Cerebellar nuclear complex (tissue), 1 donor: ENCODE data around the gene MMP23B.
"Not testable (repeated sequence)": the region's sequence is repeated elsewhere in the genome, so short reads cannot be mapped to it uniquely, and the experiment has no call there.

Experiments
- DNase-seq, 2 experiments: peaks; one replicate each; lab custom pipeline; 2025; lab: John Stamatoyannopoulos, UW

Gene MMP23B

DNA sequence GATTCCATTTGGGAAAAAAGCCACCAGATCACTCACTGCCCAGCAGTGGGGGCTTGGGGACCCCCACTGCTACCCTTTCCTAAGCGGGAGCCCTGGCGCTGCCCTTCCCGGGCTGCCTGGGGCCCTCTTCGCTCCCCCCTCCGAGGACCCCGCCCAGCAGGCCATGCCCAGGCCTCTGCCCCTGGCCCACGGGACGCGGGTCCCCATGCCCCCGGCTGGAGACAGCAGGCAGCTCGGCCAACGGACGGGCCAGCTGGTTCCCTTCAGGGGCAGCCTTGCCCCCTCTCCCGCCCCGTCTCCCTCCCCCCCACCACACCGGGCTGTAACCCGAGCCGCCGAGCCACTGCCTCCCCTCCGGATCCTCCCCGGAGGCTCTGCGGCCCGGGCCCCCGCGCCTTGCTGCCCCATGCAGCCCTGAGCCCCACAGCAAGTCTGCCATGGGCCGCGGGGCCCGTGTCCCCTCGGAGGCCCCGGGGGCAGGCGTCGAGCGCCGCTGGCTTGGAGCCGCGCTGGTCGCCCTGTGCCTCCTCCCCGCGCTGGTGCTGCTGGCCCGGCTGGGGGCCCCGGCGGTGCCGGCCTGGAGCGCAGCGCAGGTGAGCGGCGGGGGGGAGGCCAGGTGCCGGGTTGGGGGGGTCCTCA is at the start of gene MMP23B:
Gene MMP23B (plus strand): TSS at position 392 of the 639 bp plus-strand sequence. CDS start 46 bp downstream, at position 438.
- DNase-seq: no peak

DNA sequence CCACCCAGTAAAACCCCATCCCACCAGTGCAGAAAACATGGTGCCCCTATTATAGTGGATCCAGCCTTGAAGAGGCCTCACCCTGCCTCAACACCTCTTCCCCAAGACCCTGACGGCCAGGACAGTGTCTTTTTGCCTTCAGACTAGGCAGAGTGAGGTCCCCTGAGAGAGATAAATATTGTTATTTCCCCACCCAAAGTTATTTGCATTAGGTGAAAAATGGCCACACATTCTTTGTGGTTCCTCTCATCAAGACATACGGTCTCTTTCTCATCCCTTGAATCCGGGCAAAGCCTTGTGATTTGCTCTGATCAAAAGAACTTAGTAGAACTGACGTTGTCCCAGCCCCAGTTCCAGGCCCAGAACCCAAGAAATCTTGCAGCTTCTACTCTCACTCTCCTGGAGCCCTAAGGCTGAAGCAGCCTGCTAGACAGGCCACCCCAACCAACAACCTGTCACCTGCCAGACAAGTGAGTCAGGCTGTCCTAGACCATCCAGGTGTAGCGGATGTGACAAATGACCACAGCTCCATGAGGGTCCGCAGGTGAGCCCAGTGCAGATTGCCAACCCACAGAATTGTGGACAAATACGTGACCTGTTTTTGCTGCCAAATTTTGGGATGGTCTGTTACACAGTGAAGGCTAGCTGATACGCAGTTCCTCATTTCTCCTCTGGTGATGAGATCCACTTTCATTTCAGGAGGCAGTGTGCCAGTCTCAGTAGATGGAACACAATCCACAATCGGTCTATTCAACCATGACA is 49.2 kb upstream of the MMP23B start:
- DNase-seq: no peak

DNA sequence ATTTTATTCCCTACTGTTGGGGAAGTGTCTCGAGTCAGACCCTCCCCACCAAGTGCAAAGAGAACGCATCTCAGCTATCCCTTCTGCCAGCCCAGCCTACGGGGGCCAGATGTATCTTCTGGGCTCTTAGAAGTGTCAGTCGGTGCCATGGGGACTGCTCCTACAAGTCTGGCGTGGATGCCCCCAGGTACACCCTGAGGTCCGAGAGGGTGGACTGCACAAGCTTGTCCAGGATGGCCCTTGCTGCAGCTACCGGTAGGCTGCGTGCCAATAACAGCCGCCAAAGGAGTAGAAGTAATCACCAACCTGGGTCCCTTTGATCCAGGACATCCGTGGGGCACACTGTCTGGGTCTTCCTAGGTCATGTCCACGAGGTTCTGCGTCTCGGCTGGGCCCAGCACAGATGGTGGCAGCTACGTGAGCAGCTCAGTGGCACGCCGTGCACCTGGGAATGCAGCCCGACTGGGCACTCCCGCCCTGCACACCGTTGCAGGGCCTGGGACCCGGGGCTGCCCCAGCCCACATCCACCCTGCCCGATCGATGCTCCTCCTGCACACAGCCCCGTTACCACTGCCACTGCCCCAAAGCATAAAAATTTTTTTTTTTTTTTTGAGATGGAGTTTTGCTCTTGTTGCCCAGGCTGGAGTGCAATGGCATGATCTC is 48.5 kb upstream of the MMP23B start:
- no peak for DNase-seq

DNA sequence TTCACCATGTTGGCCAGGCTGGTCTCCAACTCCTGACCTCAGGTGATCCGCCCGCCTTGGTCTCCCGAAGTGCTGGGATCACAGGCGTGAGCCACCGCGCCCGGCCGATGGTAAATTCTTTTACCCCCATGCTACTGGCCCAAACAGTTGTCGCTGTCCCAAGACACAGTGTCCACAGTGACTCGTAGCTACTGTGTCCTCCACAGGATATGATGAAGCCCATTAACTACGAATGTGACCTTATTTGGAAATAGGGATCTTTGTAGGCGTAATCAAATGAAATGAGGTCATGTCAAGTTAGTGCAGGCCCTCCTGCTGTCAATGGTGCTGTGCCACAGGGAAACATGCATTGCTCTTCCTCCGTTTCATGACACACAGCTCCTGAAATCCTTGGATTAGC is 40.5 kb upstream of the MMP23B start:
- DNase-seq: no peak

DNA sequence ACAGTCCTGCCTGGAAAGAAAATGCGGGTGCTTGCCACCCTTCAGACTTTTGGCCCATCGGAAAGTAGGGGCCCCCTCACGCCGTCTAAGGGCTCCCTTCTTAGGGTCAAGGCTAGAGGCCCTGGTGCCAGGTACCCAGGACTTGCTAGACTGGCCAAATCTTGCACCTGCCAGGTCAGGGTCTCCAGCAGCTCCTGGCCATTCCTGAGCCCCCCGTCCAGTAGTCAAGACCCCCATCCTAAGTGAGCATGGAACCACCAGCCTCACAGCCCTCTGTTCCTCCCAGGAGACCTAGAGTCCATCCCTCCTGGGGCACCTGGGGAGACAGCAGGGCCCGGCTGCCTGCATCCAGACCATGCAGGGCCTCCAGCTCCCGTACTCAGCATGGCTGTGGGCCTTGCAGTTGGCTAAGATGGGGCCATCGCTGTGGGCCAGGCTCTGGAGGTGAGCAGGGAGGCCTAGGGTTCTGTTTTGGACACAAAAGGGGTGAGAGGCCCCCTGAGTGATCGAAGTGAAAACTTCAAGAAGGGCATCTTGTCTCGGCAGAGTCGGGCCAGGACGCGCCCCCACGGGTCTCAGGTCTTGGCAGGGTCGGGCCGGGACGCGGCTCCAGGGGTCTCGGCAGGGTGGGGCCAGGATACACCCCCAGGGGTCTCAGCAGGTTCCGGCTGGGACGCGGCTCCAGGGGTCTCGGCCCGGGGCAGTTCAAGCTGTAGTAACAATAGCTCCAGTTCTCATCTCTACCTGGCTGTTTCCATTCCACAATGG is 38.0 kb upstream of the MMP23B start:
- DNase-seq: no peak

DNA sequence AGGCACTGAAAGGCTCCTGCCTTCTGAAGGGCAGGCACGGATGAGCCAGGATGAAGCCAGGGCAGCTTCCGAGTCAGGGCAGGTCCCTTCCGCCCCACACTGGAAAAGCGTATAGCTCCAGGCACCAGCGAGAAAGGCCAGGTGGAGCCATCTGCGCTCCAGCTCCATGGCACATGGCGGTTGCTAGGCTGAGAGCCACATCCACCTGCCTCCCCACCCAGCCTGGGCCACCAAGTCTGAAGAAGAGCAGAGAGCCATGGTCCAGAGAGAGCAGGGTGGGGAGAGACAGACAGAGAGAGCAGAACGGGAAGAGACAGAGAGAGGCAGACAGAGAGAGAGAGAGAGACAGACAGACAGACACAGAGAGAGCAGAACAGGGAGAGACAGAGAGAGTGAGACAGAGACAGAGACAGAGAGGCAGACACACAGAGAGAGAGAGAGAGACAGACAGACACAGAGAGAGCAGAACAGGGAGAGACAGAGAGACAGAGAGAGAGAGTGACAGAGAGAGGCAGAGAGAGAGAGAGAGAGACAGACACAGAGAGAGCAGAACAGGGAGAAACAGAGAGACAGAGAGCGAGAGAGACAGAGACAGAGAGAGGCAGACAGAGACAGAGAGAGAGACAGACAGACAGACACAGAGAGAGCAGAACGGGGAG is 37.2 kb upstream of the MMP23B start:
- DNase-seq: no peak

DNA sequence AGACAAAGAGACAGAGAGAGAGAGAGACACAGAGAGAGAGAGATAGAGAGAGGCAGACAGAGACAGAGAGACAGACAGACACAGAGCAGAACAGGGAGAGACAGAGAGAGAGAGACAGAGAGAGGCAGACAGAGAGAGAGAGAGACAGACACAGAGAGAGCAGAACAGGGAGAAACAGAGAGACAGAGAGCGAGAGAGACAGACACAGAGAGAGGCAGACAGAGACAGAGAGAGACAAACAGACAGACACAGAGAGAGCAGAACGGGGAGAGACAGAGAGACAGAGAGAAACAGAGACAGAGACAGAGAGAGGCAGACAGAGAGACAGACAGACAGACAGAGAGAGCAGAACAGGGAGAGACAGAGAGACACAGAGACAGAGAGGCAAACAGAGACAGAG is 36.6 kb upstream of the MMP23B start:
- not testable (repeated sequence) for DNase-seq

DNA sequence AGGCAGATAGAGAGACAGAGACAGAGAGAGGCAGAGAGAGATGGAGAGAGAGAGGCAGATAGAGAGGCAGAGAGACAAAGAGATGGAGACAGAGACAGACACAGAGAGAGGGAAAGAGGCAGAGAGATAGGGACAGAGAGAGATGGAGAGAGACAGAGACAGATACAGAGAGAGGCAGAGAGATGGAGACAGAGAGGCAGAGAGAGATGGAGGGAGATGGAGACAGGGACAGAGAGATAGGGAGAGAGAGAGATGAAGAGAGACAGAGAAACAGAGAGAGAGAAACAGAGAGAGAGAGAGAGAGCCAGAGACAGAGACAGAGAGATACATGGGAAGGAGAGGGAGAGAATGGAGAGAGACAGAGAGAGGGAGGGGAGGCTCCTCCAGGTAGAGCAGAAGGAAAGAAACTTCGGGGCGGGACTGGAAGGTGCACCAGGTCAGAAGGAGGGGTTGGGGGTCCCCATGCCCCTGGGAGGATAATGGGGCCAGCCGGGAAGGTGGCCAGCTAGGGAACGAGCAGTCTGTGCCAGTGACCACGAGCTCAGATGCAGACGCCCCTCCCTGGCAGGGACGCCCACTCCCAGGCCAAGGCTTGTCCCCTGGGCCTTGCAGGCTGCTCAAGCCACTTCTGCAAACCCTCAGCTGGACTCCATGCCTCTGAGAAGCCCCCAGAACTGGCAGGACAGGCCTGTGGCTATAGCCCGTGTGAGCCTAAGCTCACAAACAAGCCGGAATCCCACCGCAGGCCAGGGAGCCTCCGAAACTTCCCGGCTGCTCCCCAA is 35.3 kb upstream of the MMP23B start:
- no peak for DNase-seq

DNA sequence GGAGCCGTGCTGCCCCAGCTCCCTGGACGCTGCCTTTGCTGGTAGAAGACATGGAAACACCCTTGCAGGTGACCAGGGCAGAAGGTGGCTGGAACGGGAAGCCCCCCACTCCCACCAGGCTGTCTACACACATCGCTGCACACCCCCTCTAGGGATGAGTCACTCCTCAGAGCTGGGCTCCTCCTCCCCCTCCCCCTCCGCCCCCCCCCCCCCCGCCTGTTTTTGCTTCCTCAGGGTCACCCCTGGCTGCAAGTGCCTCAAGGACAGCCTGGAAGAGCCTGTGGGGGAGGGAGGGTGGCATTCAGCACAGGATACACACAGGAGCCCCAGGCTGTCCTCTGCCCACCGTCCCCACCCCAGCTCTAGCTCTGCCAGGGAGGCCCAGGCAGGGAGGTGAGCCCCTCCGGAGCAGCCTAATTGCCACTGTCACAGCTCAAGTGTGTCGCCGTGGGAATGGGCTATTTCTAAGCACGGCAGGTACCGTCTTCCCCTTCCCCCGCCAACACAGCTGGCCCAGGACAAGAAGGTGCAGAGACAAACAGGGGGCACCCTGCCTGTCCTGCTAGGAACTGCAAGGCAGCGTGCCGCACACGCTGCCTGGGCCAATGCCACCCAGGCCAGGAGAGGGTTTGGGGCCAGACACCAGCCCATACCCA is 34.6 kb upstream of the MMP23B start:
- no peak for DNase-seq

DNA sequence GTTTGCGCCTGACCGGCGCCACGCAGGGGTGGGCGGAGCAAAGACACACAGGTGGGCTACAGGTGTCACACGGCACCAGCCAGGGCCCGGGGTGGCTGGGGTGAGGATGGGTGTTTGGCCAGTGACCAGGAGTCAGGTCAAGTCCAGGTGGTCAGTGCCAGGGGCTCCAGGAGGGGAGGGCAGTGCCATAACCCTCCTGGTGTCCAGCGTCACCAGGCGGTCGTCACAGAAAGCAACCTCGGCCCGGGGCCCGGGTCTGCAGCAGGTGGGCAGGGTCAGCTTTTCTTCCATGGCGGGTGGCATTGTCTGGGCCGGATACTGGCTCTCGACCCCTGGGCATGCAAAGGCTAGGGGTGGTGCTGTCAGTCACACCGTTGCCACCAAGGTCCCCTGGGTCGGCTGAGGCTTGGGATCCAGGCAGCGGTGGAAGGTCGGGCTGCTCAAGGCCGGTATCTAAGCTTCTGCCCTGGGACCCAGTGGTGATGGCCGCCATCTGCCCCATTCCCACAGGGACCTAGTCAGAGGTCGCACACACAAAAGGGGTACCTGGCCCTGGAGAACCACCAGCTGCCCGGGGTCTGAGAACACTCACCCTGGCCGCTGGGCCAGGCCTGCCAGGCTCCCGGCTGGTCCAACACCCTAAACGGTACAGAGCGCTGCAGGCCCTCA is 33.8 kb upstream of the MMP23B start:
- DNase-seq: no peak

DNA sequence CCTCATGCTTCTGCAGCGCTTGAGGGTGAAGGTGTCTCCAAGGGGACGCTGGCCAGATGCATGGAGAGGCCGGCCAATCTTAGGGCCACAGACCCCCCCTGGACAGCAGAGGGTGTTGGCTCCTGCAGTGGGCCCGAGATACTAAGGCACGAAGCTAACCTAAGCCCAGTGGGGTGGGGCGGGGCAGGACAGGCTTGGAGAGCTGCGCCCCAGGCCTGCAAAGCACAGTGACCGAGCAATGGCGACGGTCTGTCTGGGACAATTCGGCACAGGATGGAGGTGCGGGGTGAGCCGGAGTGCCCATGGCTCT is 33.3 kb upstream of the MMP23B start:
- no peak for DNase-seq

DNA sequence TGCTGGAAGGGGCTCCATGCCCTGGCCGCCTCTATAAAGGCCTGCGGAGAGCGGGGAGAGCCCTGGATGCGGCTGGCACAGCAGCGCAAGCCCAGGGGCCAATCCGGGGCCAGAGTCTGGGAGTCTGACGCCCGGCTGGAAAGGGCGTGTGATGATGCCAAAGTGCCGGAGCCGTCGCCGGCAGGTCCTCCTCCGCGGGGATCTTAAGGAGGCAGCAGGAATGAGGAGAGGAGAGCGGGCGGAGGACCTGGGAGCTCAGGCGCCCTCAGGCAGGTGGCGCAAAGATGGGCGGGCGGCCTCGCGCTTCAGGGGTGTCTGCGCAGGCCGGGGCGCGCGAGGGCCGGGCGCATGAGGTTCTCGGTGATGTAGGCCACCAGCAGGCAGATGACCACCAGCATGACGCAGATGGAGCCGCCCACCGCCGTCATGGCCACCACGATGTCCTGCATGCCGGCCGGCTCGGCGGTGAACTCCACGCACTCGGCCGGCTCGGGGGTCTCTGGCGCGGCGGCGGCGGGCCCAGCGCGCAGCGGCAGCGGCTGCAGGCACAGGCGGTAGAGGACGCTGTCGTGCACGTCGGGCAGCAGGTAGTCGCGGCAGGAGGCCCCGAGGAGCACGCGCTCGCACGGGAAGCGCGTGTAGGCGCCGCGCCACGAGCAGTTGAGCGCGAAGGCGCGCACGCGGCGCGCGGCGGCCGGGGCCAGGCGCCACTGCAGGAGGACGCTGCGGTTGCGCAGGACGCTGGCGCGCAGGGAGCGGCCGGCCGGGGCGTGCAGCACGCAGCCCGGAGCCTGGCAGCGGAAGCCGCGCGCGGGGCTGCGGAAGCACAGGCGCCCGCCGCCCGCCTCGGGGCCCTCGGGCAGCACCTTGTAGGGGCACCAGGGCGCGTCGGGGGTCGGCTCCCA is 32.7 kb upstream of the MMP23B start:
- DNase-seq: no peak

DNA sequence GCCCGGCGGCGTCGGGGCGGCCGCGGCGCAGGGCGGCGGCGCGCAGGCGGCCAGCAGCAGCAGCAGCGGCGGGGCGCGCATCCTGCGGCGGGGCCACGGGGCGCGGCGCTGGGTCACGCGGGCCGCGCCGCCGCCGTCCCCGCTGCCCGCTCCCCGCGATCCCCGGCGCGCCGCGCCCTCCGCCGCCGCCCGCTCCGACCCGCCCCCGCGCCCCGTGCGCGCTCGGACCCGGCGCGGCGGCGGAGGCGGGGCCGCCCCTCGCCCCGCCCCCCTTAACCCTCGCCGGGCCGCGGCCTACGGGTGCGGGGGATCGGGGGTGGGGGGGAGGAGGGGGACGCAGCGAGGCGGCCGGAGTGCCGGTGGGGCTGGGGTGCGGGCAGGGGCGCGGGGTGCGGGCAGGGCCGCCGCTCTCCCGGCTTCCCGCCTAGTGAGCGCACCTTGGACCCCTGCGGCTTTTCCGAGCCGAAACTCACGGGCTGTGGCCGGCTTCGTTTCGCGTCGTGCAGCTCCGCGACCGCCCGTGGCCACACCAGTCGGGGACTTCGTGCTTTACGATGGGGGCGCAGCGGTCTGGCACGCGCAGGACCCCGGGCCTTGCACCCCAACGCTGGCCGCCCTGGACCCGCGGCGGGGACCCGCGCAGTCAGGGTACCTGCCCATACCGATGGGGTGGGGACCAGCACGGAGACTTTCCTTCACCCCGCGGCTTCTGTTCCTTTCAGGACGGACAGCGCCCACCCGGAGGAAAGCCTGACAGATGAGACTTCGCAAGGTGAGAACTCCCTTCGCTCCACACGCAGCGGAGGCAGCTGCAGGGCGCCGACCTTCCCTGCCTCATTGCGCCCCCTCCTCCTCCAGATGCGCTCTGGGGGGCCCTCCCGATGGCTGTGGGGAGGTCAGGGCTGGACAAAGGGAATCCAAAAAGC is 31.8 kb upstream of the MMP23B start, which contains the start of gene FNDC10:
Gene FNDC10 (minus strand): TSS at position 201 of the 926 bp plus-strand sequence. CDS start 120 bp downstream, at position 81.
- DNase-seq: no peak

DNA sequence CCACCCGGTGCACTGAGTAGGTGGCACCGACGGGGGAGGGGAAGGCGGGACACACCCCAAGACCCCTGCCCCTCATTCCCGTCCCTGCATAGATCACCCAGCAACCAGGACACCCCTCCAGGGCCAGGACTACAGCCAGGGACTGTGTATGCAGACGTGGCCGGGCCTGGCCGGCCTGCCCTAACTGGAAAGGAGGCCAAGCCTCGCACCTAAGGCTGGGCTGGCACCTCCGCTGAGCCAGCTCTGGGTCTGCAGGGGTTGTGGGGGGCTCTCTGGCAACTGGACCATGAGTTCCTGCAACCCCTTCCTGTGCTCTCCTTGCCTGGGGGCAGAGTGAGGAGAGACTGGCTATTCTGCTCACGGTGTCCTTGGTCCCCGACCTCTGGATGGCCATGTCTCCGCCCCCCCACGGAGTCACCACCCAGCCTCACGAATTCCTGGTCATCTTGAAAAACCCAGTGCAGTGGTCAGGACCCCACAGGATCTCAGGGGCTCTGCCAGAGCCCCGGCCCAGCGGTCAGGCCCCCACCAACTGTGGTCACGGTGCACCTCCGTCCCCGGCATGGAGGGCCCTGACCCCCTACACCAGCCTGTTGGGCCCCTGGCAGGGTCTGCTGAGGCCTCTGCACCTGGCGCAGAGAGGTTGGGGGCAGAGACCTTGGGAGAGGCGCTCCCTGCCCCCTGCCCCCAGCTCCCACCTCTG is 31.0 kb upstream of the MMP23B start:
- no peak for DNase-seq

DNA sequence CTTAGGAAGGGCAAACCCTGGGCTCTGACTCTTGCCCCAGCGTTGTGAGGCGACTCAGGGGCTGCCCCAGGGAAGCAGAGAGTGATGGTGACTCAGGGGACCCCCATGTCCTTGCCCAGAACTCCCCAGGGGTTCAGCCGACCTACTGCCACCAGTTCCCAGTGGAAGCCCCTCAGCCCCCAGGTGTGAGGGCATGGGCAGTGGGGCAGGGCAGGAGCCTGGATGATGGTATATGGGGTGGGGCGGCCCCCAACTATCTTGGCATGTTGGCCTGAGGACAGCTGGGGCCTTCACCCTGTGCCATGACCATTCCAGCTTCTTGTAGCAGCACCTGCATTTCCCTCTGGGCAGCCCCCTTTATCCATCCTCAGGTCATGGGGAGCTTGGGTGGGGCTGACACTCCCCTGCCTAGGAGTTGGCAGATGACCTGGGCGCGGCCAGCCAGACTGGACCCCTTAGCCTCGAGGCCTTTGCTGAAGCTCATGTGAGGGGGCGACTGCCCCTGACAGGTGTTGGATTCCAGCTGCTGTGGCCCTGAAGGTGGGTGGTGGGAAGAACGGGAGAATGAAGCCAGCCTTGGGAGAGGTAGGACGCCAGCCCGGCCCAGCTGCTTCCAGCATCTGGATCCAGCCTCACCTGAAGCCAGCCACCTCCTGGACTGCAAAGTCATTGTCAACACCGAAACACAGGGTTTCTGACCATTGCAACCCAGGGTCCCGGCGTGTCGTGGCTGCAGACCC is 30.2 kb upstream of the MMP23B start:
- no peak for DNase-seq

DNA sequence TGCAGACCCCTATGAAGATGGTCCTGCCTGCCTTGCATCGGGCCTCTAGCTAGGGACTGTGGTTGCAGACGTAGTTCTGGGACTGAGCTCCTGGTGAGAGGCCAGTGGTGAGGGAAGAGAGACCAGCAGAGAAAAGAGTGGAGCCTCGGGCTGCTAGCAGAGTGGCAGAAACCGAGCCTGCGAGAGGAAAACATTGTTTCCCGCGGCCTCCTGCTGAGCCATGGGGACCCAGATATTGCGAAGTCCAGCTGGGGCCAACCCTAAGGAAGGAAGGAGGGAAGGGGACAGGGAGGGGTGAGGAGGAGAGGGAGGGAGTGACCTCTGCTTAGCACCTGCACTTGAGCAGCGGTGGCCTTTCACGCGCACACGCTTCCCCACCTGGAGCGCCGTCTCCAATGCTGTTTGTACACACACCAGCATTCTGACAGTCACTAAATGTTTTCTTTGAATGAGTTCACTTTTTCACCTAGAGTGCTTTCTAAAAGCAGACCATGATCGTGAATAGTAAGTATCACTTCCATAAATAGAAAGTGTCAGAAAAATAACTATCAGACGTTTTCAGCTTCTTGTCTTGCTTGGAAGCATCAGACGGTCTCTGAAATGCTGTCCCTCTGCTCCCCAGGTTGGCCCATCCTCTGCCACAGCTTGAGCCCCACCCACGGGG is 29.5 kb upstream of the MMP23B start:
- no peak for DNase-seq
